ENCODE results near the gene GPR108.
"Not testable (repeated sequence)": the region's sequence is repeated elsewhere in the genome, so short reads cannot be mapped to it uniquely, and the experiment has no call there.

GPR108 gene

GRCh38 chr19:6737284-6737872 lies at the start of gene GPR108:
Gene GPR108 (minus strand): TSS chr19:6737580. CDS start chr19:6737576, 4 bp downstream.
- peak; percentile 96 to 100 (median 99) for DNase-seq

GRCh38 chr19:6779206-6779605 lies 41.8 kb upstream of the GPR108 start:
- DNase-seq, result no peak

- DNase-seq, result no peak
Measured at GRCh38 chr19:6778386-6778785, 41.0 kb upstream of the GPR108 start.

GRCh38 chr19:6777434-6777833 lies 40.1 kb upstream of the GPR108 start:
- no peak for DNase-seq

GRCh38 chr19:6776999-6777398 lies 39.6 kb upstream of the GPR108 start:
- DNase-seq, result no peak

GRCh38 chr19:6776045-6776444 lies 38.7 kb upstream of the GPR108 start:
- not testable (repeated sequence) for DNase-seq

GRCh38 chr19:6774821-6775707 lies 37.7 kb upstream of the GPR108 start:
- no peak for DNase-seq

GRCh38 chr19:6773323-6773931 lies 36.0 kb upstream of the GPR108 start:
- DNase-seq, result peak in 6 of 14 donors; percentile 2 to 50 (median 25)

GRCh38 chr19:6772866-6773322 lies 35.5 kb upstream of the GPR108 start:
- DNase-seq, result peak in 1 of 14 donors; percentile 25

GRCh38 chr19:6772028-6772865 lies 34.9 kb upstream of the GPR108 start, which contains the start of gene VAV1:
Gene VAV1 (plus strand): TSS chr19:6772708. CDS start chr19:6772808, 100 bp downstream.
- peak in 8 of 14 donors; percentile 14 to 52 (median 32) for DNase-seq

- not testable (repeated sequence) for DNase-seq
Measured at GRCh38 chr19:6771648-6772027, 34.3 kb upstream of the GPR108 start.

GRCh38 chr19:6769006-6769619 lies 31.7 kb upstream of the GPR108 start:
- no peak for DNase-seq

- DNase-seq, result no peak
Measured at GRCh38 chr19:6768236-6768785, 30.9 kb upstream of the GPR108 start.

GRCh38 chr19:6767357-6768235 lies 30.2 kb upstream of the GPR108 start, which contains the start of gene SH2D3A:
Gene SH2D3A (minus strand): TSS chr19:6767435. CDS start chr19:6763748, 3,687 bp downstream.
- DNase-seq, result no peak

- no peak for DNase-seq
Measured at GRCh38 chr19:6767081-6767356, 29.6 kb upstream of the GPR108 start.

- DNase-seq, result no peak
Measured at GRCh38 chr19:6766357-6767080, 29.1 kb upstream of the GPR108 start.

- no peak for DNase-seq
Measured at GRCh38 chr19:6765738-6766356, 28.5 kb upstream of the GPR108 start.

GRCh38 chr19:6762253-6762797 lies 24.9 kb upstream of the GPR108 start:
- not testable (repeated sequence) for DNase-seq
